Astrocyte (in vitro differentiated cells and primary cell): ENCODE data around the gene DNASE1L2. TPM values are rescaled to one million over a fixed set of nuclear protein-coding genes. Genes with fewer than 3 reads are reported as not detected.

Source experiments
- DNase-seq: peaks from one replicate; pipeline ENCODE4 v3.0.0-alpha.2; 2010; ENCODE audit warnings: low read depth
- FAIRE-seq: peaks from 2 replicates; lab custom pipeline; 2011; peaks lifted over from hg19 to GRCh38; lab: Jason Lieb, UNC
- H2AFZ ChIP-seq: 2 replicates; pipeline ENCODE4 v1.6.0; 2012; ENCODE audit warnings: low read depth, low read length, inconsistent platforms
- H3K27ac ChIP-seq: 2 replicates; pipeline ENCODE4 v1.5.1; 2011; ENCODE audit warnings: low read depth, low read length, inconsistent platforms
- H3K27me3 ChIP-seq: 2 replicates; pipeline ENCODE4 v1.6.0; 2011; ENCODE audit warnings: low read length, inconsistent platforms; ENCODE audit not compliant: insufficient read depth
- H3K36me3 ChIP-seq: 2 replicates; pipeline ENCODE4 v1.5.1; 2011; ENCODE audit warnings: low read length, inconsistent platforms; ENCODE audit not compliant: insufficient read depth
- H3K4me1 ChIP-seq: 2 replicates; pipeline ENCODE4 v1.5.1; 2011; ENCODE audit warnings: low read length, inconsistent platforms; ENCODE audit not compliant: insufficient read depth
- H3K4me2 ChIP-seq: 2 replicates; pipeline ENCODE4 v1.6.0; 2012; ENCODE audit warnings: low read length, inconsistent platforms
- H3K4me3 ChIP-seq: 2 replicates; pipeline ENCODE4 v1.5.1; 2011; ENCODE audit warnings: low read depth, mild to moderate bottlenecking, low read length, inconsistent platforms; ENCODE audit not compliant: insufficient read depth
- H3K79me2 ChIP-seq: 2 replicates; pipeline ENCODE4 v1.6.0; 2012; ENCODE audit warnings: mild to moderate bottlenecking, low read length, inconsistent platforms; ENCODE audit not compliant: insufficient read depth
- H3K9ac ChIP-seq: 2 replicates; pipeline ENCODE4 v1.6.0; 2012; ENCODE audit warnings: mild to moderate bottlenecking, low read length, inconsistent platforms
- H3K9me3 ChIP-seq: 2 replicates; pipeline ENCODE4 v1.5.1; 2012; ENCODE audit warnings: low read depth, mild to moderate bottlenecking, low read length, inconsistent platforms; ENCODE audit not compliant: insufficient read depth
- H4K20me1 ChIP-seq: 2 replicates; pipeline ENCODE4 v1.6.0; 2012; ENCODE audit warnings: low read length, inconsistent platforms; ENCODE audit not compliant: insufficient read depth
- H3K27ac Mint-ChIP-seq: one replicate; pipeline ENCODE4 v1.8.0; 2021; ENCODE audit warnings: mild to moderate bottlenecking, mixed read lengths; ENCODE audit not compliant: unreplicated experiment
- H3K27me3 Mint-ChIP-seq: one replicate; pipeline ENCODE4 v1.8.0; 2021; ENCODE audit warnings: low read depth, mixed read lengths; ENCODE audit not compliant: unreplicated experiment
- H3K36me3 Mint-ChIP-seq: one replicate; pipeline ENCODE4 v1.8.0; 2021; ENCODE audit warnings: low read depth, mixed read lengths; ENCODE audit not compliant: unreplicated experiment
- H3K4me1 Mint-ChIP-seq: one replicate; pipeline ENCODE4 v1.8.0; 2021; ENCODE audit warnings: low read depth, mixed read lengths; ENCODE audit not compliant: unreplicated experiment
- H3K4me3 Mint-ChIP-seq: one replicate; pipeline ENCODE4 v1.8.0; 2021; ENCODE audit warnings: mild to moderate bottlenecking, moderate library complexity, mixed read lengths; ENCODE audit not compliant: unreplicated experiment
- H3K9me3 Mint-ChIP-seq: one replicate; pipeline ENCODE4 v1.8.0; 2021; ENCODE audit warnings: mild to moderate bottlenecking, mixed read lengths; ENCODE audit not compliant: unreplicated experiment
- EZH2 ChIP-seq: IDR thresholded peaks from 2 replicates; pipeline ENCODE4 v1.6.1; 2012; ENCODE audit warnings: mild to moderate bottlenecking, low read length, inconsistent platforms; ENCODE audit not compliant: insufficient read depth
- total RNA-seq: library from RNA; stranded (reverse); gene quantifications from 2 replicates; pipeline ENCODE4 v1.2.1, GENCODE V29; 2021
- TF ChIP-seq, protein P1 (sequence below): IDR thresholded peaks from 2 replicates; pipeline ENCODE4 v1.5.1; 2011; ENCODE audit warnings: low read depth, mild to moderate bottlenecking, inconsistent platforms, low read length, moderate library complexity; ENCODE audit not compliant: insufficient read depth

DNASE1L2 gene
- total RNA-seq, 1 donor from 2014 or later: 1.3 TPM

DNA sequence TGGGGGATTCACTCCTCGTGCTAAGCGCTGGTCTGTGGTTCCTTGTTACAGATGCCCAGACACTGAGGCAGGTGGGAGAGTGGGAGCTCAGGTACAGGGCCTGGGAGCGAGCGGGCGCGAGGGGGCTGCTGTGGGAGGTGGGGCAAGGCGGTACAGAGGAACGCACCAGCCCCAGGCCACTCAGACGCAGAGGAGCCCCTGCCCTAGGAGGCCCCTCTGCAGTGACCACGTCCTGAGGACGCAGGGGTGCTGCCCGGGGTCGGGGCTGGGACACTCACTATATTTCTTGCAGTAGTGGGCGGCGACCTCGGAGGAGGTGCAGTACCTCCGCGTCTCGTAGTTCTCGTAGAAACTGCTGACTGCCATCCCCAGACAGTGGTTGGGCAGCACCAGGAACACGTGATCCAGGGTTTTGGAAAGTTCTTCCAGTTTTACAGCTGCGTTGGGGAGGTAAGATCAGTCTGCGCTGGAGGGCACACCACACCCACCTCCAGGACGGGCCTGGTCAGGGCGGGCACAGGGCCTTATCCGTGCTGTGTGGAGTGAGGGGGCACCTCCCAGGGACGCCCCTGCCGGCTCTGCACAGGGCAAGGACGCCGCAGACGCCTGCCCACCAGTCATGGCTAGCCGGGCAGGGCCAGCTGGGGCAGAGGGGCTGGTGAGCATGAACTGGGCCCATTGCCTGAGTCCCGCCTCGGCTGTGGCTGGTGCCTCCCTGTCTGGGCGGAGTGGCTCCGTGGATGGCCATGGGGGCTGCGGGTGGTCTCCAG, 47.9 kb downstream of the DNASE1L2 start:
- DNase-seq: no peak
- no peaks in the 10 kb centered on the region for H3K4me1 ChIP-seq
- H3K27ac Mint-ChIP-seq: no peak overlapping the region

DNA sequence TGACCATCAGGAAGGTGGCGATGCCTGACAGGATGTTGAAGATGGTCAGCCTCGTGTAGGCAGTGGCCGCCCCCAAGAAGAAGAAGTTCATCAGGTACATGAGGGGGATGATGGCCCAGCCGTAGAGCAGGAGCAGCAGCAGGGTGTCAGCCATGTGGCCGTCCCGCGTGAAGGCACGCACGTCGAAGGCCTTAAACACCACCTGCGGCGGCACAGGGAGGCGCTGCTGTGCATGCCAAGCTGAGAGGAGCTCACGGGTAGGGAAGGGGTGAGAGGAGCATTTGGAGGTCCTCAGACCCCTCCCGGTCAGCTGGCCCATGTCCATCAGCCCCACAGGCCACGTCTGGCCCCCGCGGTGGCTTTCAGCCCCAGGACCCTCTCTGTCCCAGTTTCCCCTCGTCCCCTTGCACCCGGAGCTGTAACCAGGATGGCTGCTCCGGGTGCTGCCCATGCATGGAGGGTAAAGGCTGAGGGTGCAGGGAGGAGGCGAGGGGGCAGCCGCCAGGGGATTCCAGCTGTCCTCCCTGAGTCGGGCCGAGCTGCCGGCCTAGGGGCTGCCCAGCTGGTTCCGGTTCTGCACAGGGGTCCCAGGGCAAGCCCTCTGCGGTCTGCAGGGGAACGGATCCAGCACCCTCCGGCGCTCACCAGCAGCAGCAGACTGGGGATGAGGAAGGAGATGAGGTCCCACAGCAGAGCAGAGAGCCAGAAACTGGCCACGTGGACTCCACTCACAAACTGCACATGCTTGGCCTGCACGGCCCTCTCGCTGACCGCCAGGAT, 48.7 kb downstream of the DNASE1L2 start:
- no peaks in the 10 kb centered on the region for H3K4me1 Mint-ChIP-seq
- no peak overlapping the region for H3K27ac ChIP-seq
- H3K27me3 ChIP-seq: no peaks in the 10 kb centered on the region
- DNase-seq: no peak
- no peaks in the 10 kb centered on the region for H3K9me3 ChIP-seq
- no peak overlapping the region for H2AFZ ChIP-seq
- no peaks in the 10 kb centered on the region for H3K36me3 ChIP-seq
- TF ChIP-seq EZH2: no peak
- TF ChIP-seq, protein P1, sequence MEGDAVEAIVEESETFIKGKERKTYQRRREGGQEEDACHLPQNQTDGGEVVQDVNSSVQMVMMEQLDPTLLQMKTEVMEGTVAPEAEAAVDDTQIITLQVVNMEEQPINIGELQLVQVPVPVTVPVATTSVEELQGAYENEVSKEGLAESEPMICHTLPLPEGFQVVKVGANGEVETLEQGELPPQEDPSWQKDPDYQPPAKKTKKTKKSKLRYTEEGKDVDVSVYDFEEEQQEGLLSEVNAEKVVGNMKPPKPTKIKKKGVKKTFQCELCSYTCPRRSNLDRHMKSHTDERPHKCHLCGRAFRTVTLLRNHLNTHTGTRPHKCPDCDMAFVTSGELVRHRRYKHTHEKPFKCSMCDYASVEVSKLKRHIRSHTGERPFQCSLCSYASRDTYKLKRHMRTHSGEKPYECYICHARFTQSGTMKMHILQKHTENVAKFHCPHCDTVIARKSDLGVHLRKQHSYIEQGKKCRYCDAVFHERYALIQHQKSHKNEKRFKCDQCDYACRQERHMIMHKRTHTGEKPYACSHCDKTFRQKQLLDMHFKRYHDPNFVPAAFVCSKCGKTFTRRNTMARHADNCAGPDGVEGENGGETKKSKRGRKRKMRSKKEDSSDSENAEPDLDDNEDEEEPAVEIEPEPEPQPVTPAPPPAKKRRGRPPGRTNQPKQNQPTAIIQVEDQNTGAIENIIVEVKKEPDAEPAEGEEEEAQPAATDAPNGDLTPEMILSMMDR: no peak
- no peaks in the 10 kb centered on the region for H3K79me2 ChIP-seq
- no peak overlapping the region for H3K27ac Mint-ChIP-seq
- H3K36me3 Mint-ChIP-seq: peaks cover 2% of the 10 kb centered on the region
- no peak overlapping the region for H3K9ac ChIP-seq
- no peaks in the 10 kb centered on the region for H3K4me1 ChIP-seq
- no peak for FAIRE-seq
- H3K4me3 Mint-ChIP-seq: no peak overlapping the region
- H3K4me2 ChIP-seq: no peak overlapping the region
- H3K9me3 Mint-ChIP-seq: no peaks in the 10 kb centered on the region
- no peaks in the 10 kb centered on the region for H4K20me1 ChIP-seq
- H3K4me3 ChIP-seq: no peak overlapping the region
- peaks cover 19% of the 10 kb centered on the region for H3K27me3 Mint-ChIP-seq

More for the DNA sequence above, 47.9 kb downstream of the DNASE1L2 start:
- H3K36me3 Mint-ChIP-seq: peaks cover 2% of the 10 kb centered on the region
- Histone ChIP-seq H3K9me3 (no peaks in the 10 kb centered on the region), H3K27me3 (peaks cover 3% of the 10 kb centered on the region), H3K27ac (no peak overlapping the region), H3K4me3 (no peak overlapping the region), H4K20me1 (no peaks in the 10 kb centered on the region), H3K36me3 (no peaks in the 10 kb centered on the region), H3K9ac (no peak overlapping the region), H2AFZ (no peak overlapping the region), H3K4me2 (no peak overlapping the region), H3K79me2 (no peaks in the 10 kb centered on the region)
- no peak overlapping the region for H3K4me3 Mint-ChIP-seq
- TF ChIP-seq, protein P1: no peak
- no peak for TF ChIP-seq EZH2
- peaks cover 22% of the 10 kb centered on the region for H3K27me3 Mint-ChIP-seq
- H3K9me3 Mint-ChIP-seq: no peaks in the 10 kb centered on the region
- no peak for FAIRE-seq
- no peaks in the 10 kb centered on the region for H3K4me1 Mint-ChIP-seq
